H1 (cell line): ENCODE data around the gene NKAIN2.

Experiments
- ATF3 ChIP-seq: IDR thresholded peaks from 2 replicates; pipeline ENCODE4 v1.6.1; 2011; ENCODE audit warnings: low read depth, mild to moderate bottlenecking, low read length; ENCODE audit not compliant: insufficient read depth
- CHD2 ChIP-seq: IDR thresholded peaks from 2 replicates; pipeline ENCODE4 v1.6.1; 2012; ENCODE audit warnings: low read length, improper control_type of control experiment
- CTCF ChIP-seq, 3 experiments: IDR thresholded peaks; 1 replicate in 2 of 3; 2 replicates in 1 of 3; pipeline versions ENCODE4 v1.5.1 to v1.6.1; 2011; ENCODE audit warnings: low read length in 3 of 3, mild to moderate bottlenecking in 3 of 3, inconsistent platforms in 2 of 3, low read depth in 1 of 3, moderate library complexity in 1 of 3; ENCODE audit not compliant: insufficient read depth in 1 of 3; ENCODE audit errors: control extremely low read depth in 1 of 3
- EP300 ChIP-seq, 2 experiments: IDR thresholded peaks; 1 replicate in 1 of 2; 2 replicates in 1 of 2; pipeline ENCODE4 v1.6.1; 2011 to 2012; ENCODE audit warnings: low read depth in 2 of 2, low read length in 2 of 2, mild to moderate bottlenecking in 2 of 2, borderline replicate concordance in 1 of 2, inconsistent platforms in 1 of 2, moderate library complexity in 1 of 2
- EZH2 ChIP-seq: fragments of 200-600 bp; sonication (generic); IDR thresholded peaks from 2 replicates; pipeline ENCODE4 v1.7.1; 2012; ENCODE audit warnings: low read depth, mild to moderate bottlenecking, moderate library complexity, low read length, inconsistent platforms; ENCODE audit not compliant: severe bottlenecking
- GABPA ChIP-seq: IDR thresholded peaks from 2 replicates; pipeline ENCODE4 v1.6.1; 2011; ENCODE audit warnings: mild to moderate bottlenecking, low read length, moderate library complexity, borderline replicate concordance; ENCODE audit not compliant: insufficient read depth
- JUND ChIP-seq: IDR thresholded peaks from 2 replicates; pipeline ENCODE4 v1.6.1; 2011; ENCODE audit warnings: mild to moderate bottlenecking, improper control_type of control experiment, low read length
- MAFK ChIP-seq: IDR thresholded peaks from 2 replicates; pipeline ENCODE4 v1.6.1; 2012; ENCODE audit warnings: low read depth, mild to moderate bottlenecking, improper control_type of control experiment, low read length
- POLR2A ChIP-seq, 2 experiments: IDR thresholded peaks; 1 replicate in 1 of 2; 2 replicates in 1 of 2; pipeline ENCODE4 v1.6.1; 2011; ENCODE audit warnings: low read depth in 2 of 2, low read length in 2 of 2, mild to moderate bottlenecking in 2 of 2; ENCODE audit errors: control extremely low read depth in 1 of 2
- POLR2AphosphoS5 ChIP-seq: IDR thresholded peaks from 2 replicates; pipeline ENCODE4 v1.6.1; 2011; ENCODE audit warnings: low read depth, low read length
- RBBP5 ChIP-seq: IDR thresholded peaks from 2 replicates; pipeline ENCODE4 v1.7.1; 2012; ENCODE audit warnings: low read depth, mild to moderate bottlenecking, inconsistent platforms, low read length, moderate library complexity, borderline replicate concordance
- SIRT6 ChIP-seq: IDR thresholded peaks from one replicate; pipeline ENCODE4 v1.7.1; 2012; ENCODE audit warnings: low read length, inconsistent platforms
- SP1 ChIP-seq: IDR thresholded peaks from 2 replicates; pipeline ENCODE4 v1.6.1; 2011; ENCODE audit warnings: low read depth, low read length
- USF2 ChIP-seq: IDR thresholded peaks from 2 replicates; pipeline ENCODE4 v1.6.1; 2011; ENCODE audit warnings: low read length, improper control_type of control experiment

- TF ChIP-seq GABPA (no peak), POLR2AphosphoS5 (no peak), CTCF (IDR thresholded peaks at IDR 0.05; ENCODE audit: control extremely low read depth in 1 of 3, insufficient read depth in 1 of 3, low read depth in 1 of 3, low read length in 3 of 3) (no peak), JUND (no peak), MAFK (no peak), EP300 (IDR thresholded peaks at IDR 0.05; ENCODE audit: borderline replicate concordance in 1 of 2, low read depth in 2 of 2, low read length in 2 of 2) (no peak), SIRT6 (no peak), EZH2 (no peak), RBBP5 (no peak), USF2 (no peak), SP1 (no peak), ATF3 (no peak), CHD2 (no peak), POLR2A (IDR thresholded peaks at IDR 0.05; ENCODE audit: control extremely low read depth in 1 of 2, low read depth in 2 of 2, low read length in 2 of 2) (no peak)
Observed at GRCh38 chr6:124604719-124605118, 801.1 kb downstream of the NKAIN2 start.
